H7 (cell line): ENCODE results near the gene SORBS1. TPM values are rescaled to one million over a fixed set of nuclear protein-coding genes. Genes with fewer than 3 reads are reported as not detected.
A peak's percentile ranks its signal among the peaks of the same experiment; 100 is the strongest.

ENCODE experiments used
- DNase-seq: peaks from one replicate; pipeline ENCODE4 v3.0.0; 2012
- H3K27me3 ChIP-seq: 2 replicates; pipeline ENCODE4 v1.6.0; 2011; ENCODE audit warnings: mild to moderate bottlenecking, low read length; ENCODE audit not compliant: control insufficient read depth, insufficient read depth
- H3K36me3 ChIP-seq: replicated peaks from 2 replicates; pipeline ENCODE4 v1.5.1; 2011; ENCODE audit warnings: low read length; ENCODE audit not compliant: control insufficient read depth, insufficient read depth
- H3K4me3 ChIP-seq: 2 replicates; pipeline ENCODE4 v1.5.1; 2011; ENCODE audit warnings: low read depth, mild to moderate bottlenecking, control low read depth, low read length, moderate library complexity; ENCODE audit not compliant: insufficient read depth
- total RNA-seq: library from RNA; depleted of rRNA; stranded (reverse); fragments of >200 nt; shearing (Covaris generic); gene quantifications from 2 replicates; pipeline ENCODE4 v1.2.3, GENCODE V29; 2014

The SORBS1 gene
- total RNA-seq, 1 experiment from 2014 or later, result 10.2 TPM

DNA sequence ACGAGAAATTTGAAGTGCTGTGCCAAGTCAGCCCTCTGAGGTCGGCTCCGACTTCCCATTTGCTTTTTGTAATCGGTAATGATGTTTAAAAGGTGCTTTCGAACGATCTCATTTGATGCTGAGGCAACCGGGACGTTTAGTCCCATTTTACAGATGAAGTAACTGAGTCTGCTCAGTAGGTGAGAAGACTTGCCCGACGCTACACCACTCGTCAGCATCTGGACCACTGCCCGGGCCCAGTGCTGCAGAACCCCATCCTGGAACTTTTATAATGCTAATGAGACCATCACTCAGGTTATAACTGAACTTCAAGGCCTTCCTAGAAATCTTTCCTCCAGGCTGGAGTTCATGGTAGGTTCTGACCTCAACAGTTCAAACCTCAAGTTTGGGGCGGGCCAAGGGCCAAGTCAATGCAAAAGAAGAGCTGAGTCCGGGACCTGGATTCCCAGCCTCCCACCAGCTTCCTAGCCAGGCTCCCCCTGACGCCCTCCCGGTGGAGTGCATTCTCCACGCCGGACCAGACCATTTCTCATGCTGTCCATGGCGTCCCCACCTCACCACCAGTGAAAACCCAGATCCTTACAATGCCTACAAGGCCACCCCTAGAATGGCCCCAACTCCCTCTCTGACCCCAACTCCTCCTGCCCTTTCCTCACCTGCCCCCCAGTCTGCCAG is 269.7 kb downstream of the SORBS1 start:
- Histone ChIP-seq H3K36me3 (peaks cover 3% of the 10 kb centered on the region; the same call in 1 of the 2 replicates), H3K4me3 (peak overlapping the region; percentile 96), H3K27me3 (peaks cover 29% of the 10 kb centered on the region)
- peak; percentile 43 for DNase-seq

GRCh38 chr10:95290461-95291364 is 270.5 kb downstream of the SORBS1 start, which contains the start of gene PDLIM1:
Gene PDLIM1 (minus strand): TSS chr10:95291003. CDS start chr10:95290915, 88 bp downstream.
- H3K27me3 ChIP-seq, result peaks cover 22% of the 10 kb centered on the region
- DNase-seq, result peak; percentile 95
- H3K4me3 ChIP-seq, result peak within 1 kb of the TSS; percentile 96
- H3K36me3 ChIP-seq, result peaks cover 3% of the 10 kb centered on the region; the same call in 1 of the 2 replicates

DNA sequence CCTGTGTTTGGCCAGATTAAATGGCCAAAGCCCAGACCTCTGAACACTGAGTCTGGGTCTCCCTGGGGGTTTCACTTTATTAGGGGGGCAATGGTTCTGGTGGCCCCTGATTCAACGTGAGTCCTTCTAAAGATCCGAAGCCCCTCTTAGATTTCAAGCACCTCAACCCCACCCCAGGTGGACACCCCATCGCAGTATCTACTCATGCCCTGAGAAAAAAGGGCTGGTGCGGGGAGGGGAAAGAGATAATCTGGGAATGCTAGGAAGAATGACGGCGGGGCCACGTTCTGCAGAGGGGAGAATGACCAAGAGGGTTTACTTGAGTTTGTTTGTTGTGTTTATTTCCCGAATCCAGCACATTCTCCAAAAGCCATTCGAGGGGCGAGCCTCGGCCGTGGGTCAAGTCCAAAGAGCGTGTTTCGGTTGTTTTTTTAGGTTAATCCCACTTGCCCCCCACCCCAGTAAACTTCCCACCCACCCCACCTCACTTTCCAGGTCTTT is 271.2 kb downstream of the SORBS1 start:
- Histone ChIP-seq H3K27me3 (peaks cover 15% of the 10 kb centered on the region), H3K4me3 (peak overlapping the region; percentile 96), H3K36me3 (peaks cover 3% of the 10 kb centered on the region; the same call in 1 of the 2 replicates)
- DNase-seq, result peak; percentile 32

DNA sequence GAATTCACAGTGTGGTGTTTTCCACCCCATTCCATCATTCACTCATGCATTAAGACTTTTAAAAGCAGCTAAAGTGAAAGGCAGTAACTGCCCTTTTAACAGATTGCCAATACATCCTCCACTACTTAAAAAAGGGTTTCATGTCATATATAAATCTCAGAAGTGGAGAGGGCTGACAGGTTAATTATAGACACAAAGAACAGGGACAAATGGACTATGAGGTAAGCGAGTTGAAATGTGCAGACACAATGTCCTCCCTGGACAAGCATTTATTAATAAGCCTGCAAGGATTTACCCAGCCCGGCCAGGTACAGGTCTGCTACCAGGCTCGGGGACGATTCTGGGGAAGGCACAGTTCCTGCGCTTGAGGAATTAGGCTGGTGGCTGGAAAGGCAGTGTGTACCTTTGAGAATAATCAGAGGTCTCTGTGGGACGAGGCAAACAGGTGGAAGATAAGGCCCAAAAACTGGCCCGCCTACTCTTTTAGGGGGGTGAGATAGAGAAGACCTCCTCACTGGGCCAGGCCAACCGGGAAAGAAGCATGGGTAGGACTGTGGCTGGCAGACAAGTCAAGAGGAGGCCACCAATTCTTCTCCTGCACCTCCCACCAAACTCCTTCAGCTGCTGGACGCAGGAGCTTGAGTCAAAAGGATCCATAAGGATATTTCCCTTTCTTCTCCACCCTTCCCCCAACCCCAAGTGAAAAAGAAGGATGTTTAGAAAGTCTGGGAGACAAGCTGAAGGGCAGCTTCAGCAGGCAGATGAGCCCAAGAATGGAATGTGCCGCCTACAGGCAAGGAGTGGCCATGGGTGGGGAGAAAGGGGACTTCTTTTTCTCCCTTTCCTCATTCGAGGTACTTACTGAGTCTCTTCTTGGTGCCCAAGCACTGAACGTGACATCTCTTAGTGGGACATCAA is 271.9 kb downstream of the SORBS1 start:
- H3K27me3 ChIP-seq, result peaks cover 10% of the 10 kb centered on the region
- peaks cover 3% of the 10 kb centered on the region; the same call in 1 of the 2 replicates for H3K36me3 ChIP-seq
- peak overlapping the region; percentile 96 for H3K4me3 ChIP-seq
- peak; percentile 58 for DNase-seq

GRCh38 chr10:95288303-95288702 is 272.9 kb downstream of the SORBS1 start:
- no peak overlapping the region for H3K4me3 ChIP-seq

DNA sequence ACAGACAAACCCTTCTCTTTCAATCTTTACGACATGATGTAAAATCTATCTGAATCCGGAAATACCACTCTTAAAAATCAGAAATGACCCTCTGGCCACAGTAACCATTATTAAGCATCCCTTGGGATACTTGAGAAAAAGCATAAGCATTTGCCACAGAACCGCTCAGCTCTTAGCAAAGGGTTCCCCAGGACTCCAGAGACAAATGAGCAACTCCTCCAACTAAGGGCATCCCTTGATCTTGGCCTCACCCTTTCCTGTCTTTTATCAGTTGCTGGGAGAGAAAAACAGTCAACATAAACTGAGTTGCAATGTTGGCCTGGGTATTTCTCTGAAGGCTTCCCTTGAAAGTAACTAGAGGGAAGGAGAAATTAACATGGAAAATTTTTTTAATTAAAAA is 273.9 kb downstream of the SORBS1 start:
- peaks cover 10% of the 10 kb centered on the region for H3K27me3 ChIP-seq
- peaks cover 3% of the 10 kb centered on the region; the same call in 1 of the 2 replicates for H3K36me3 ChIP-seq
- DNase-seq, result no peak
- H3K4me3 ChIP-seq, result no peak overlapping the region

More at GRCh38 chr10:95288303-95288702, 272.9 kb downstream of the SORBS1 start:
- Histone ChIP-seq H3K36me3 (peaks cover 3% of the 10 kb centered on the region; the same call in 1 of the 2 replicates), H3K27me3 (peaks cover 10% of the 10 kb centered on the region)
- DNase-seq, result no peak

DNA sequence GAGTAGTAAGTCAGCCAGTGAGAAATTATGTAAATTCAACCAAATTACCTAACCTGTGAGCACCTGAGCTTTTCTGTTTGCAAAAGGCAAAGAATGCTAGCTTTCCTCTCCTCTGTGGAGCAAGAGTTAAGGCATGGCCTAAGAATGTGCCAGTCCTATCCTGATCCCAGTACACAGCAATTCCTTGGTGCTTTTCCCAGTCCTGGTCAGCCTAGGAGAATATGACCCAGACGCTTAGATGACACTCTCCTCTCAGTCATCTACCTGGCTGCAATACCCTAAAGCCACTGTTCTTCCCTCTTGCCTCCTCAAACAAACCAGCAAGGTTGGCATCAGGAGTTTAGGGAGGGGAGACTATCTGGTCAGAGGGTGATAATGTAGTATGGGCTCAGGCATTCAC is 274.5 kb downstream of the SORBS1 start:
- no peak for DNase-seq
- H3K36me3 ChIP-seq, result peaks cover 3% of the 10 kb centered on the region; the same call in 1 of the 2 replicates
- H3K4me3 ChIP-seq, result no peak overlapping the region
- H3K27me3 ChIP-seq, result peaks cover 9% of the 10 kb centered on the region

GRCh38 chr10:95285556-95285955 is 275.6 kb downstream of the SORBS1 start:
- no peak for DNase-seq
- Histone ChIP-seq H3K27me3 (peaks cover 6% of the 10 kb centered on the region; the same call in 1 of the 2 replicates), H3K4me3 (no peak overlapping the region), H3K36me3 (peaks cover 3% of the 10 kb centered on the region; the same call in 1 of the 2 replicates)

DNA sequence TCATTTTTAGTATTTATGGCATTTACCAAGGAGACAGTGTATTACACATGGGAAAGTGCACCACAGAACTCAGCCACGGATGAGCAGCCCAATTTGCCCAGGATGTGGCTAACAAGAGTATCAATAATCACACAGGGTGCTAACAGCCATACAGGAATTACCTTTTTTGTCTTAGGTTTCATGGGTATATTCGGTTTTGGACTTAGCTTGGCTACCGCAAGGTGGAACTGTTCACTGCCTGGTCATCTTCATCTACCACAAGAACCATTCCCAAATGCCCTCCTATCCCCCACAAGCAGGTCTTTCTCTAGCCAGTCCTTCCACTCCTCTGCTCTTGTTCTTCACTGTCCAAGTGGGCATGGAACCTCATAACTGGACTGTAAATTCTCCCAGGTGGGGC is 276.4 kb downstream of the SORBS1 start:
- no peak for DNase-seq
- H3K36me3 ChIP-seq, result peaks cover 3% of the 10 kb centered on the region; the same call in 1 of the 2 replicates
- H3K27me3 ChIP-seq, result peaks cover 1% of the 10 kb centered on the region; the same call in 1 of the 2 replicates
- H3K4me3 ChIP-seq, result no peak overlapping the region

DNA sequence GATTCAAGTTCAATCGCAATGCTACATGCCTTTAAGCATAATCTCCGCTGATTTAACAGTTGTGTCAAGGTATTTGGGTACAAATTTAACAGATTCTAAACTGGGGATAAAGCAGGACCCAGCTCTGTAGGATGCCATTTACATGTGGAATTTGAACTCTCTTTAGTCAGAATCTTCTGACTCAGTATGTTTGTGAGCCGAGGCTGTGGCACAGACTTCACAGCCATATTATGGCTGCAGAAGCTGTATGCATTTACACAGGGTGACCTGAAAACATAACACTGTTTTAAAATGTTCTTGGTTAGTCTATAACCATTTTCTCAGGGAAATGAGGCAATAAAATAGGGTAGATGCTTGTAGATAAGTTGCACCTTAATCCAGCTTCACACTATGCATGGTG is 279.1 kb downstream of the SORBS1 start:
- Histone ChIP-seq H3K27me3 (no peaks in the 10 kb centered on the region), H3K36me3 (peaks cover 2% of the 10 kb centered on the region; the same call in 1 of the 2 replicates), H3K4me3 (no peak overlapping the region)
- no peak for DNase-seq

- Histone ChIP-seq H3K27me3 (no peaks in the 10 kb centered on the region), H3K36me3 (no peaks in the 10 kb centered on the region), H3K4me3 (no peak overlapping the region)
- no peak for DNase-seq
These were observed 280.0 kb downstream of the SORBS1 start for GRCh38 chr10:95281206-95281605.

DNA sequence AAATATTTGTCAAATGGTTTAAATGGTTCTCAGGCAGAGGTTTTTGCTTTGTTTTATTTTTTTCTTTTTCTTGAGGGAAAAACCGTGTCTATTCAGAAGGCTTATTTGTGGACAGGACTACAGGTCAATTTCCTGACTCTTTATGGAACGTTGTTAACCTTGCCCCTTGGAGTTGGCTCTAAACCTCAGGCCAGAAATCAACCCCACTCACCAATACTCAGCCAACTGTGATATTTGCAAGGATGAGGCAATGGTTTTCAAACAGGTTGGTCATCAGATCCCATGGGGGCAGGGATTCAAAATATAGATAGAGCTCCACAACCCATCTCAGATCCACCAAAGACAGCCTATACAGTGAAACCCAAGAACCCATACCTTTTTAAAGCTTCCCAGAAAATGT is 280.5 kb downstream of the SORBS1 start:
- Histone ChIP-seq H3K36me3 (no peaks in the 10 kb centered on the region), H3K4me3 (no peak overlapping the region), H3K27me3 (no peaks in the 10 kb centered on the region)
- no peak for DNase-seq

GRCh38 chr10:95279042-95279820 is 281.9 kb downstream of the SORBS1 start:
- Histone ChIP-seq H3K4me3 (no peak overlapping the region), H3K36me3 (no peaks in the 10 kb centered on the region), H3K27me3 (no peaks in the 10 kb centered on the region)
- DNase-seq, result no peak
